Astrocyte of the hippocampus (primary cell): ENCODE results near the gene RABAC1.

Experiments used
- DNase-seq: peaks from one replicate; pipeline ENCODE4 v3.0.0; 2011; ENCODE audit warnings: low read depth, low spot score

The RABAC1 gene

GRCh38 chr19:41990028-41990427 lies 30.9 kb upstream of the RABAC1 start:
- no peak for DNase-seq

GRCh38 chr19:41988947-41989346 lies 29.8 kb upstream of the RABAC1 start:
- DNase-seq, result no peak

GRCh38 chr19:41987141-41987860 lies 28.2 kb upstream of the RABAC1 start:
- DNase-seq, result no peak

- DNase-seq, result no peak
These were observed 25.8 kb upstream of the RABAC1 start for GRCh38 chr19:41984961-41985360.

GRCh38 chr19:41981724-41982123 lies 22.6 kb upstream of the RABAC1 start:
- DNase-seq, result no peak

GRCh38 chr19:41978470-41978869 lies 19.3 kb upstream of the RABAC1 start:
- DNase-seq, result no peak

GRCh38 chr19:41977916-41978315 lies 18.8 kb upstream of the RABAC1 start:
- DNase-seq, result no peak

- DNase-seq, result no peak
These were observed 15.5 kb upstream of the RABAC1 start for GRCh38 chr19:41974652-41975051.

- DNase-seq, result no peak
These were observed 12.2 kb upstream of the RABAC1 start for GRCh38 chr19:41971363-41971762.

GRCh38 chr19:41969772-41970458 lies 10.8 kb upstream of the RABAC1 start:
- DNase-seq, result no peak

- DNase-seq, result no peak
These were observed 9.9 kb upstream of the RABAC1 start for GRCh38 chr19:41968751-41969595.

GRCh38 chr19:41967054-41967783 lies 8.1 kb upstream of the RABAC1 start:
- DNase-seq, result no peak

GRCh38 chr19:41965106-41965505 lies 6.0 kb upstream of the RABAC1 start:
- no peak for DNase-seq

GRCh38 chr19:41960973-41961372 lies 1.9 kb upstream of the RABAC1 start:
- no peak for DNase-seq

GRCh38 chr19:41958367-41959055 lies 610 bp downstream of the RABAC1 start:
- peak; percentile 91 for DNase-seq

- DNase-seq, result peak; percentile 94
These were observed 1.2 kb downstream of the RABAC1 start for GRCh38 chr19:41957838-41958366.

GRCh38 chr19:41957161-41957837 lies 1.8 kb downstream of the RABAC1 start:
- DNase-seq, result no peak

GRCh38 chr19:41956621-41957020 lies 2.5 kb downstream of the RABAC1 start:
- DNase-seq, result no peak

- DNase-seq, result no peak
These were observed 3.6 kb downstream of the RABAC1 start for GRCh38 chr19:41955521-41955920.

GRCh38 chr19:41951686-41952172 lies 7.4 kb downstream of the RABAC1 start:
- DNase-seq, result peak; percentile 81
